Measurements from ENCODE around the gene OR9A2. TPM values are rescaled to one million over a fixed set of nuclear protein-coding genes. Genes with fewer than 3 reads are reported as not detected.

The OR9A2 gene
- polyA plus RNA-seq, 3 donors = not detected

GRCh38 chr7:142998966-142999365, 28.0 kb downstream of the OR9A2 start:
- intact Hi-C loops (cut with micrococcal nuclease) = no loop called here
- no CpG with 5 or more reads among the region's 6 CpGs for WGBS (ENCODE audit: insufficient coverage)
- H3K4me3 Mint-ChIP-seq = no peak overlapping the region

GRCh38 chr7:142997456-142997989, 29.4 kb downstream of the OR9A2 start:
- no peaks in the 10 kb centered on the region for H3K36me3 ChIP-seq (replicated peaks in 1 of 2; ENCODE audit: control insufficient read depth in 1 of 2, insufficient read depth in 2 of 2, low read length in 2 of 2)
- no peak overlapping the region for H3K27ac ChIP-seq (ENCODE audit: low read depth in 1 of 2, low read length in 2 of 2)
- intact Hi-C loops (cut with micrococcal nuclease) = no loop called here
- H3K4me2 ChIP-seq (replicated peaks; ENCODE audit: extremely low read depth, low read length, poor library complexity, severe bottlenecking) = no peak overlapping the region
- H3K79me2 ChIP-seq (ENCODE audit: insufficient read depth, low read length) = no peaks in the 10 kb centered on the region
- Mint-ChIP-seq H3K27me3 (ENCODE audit: low read depth in 3 of 3) (peaks cover 2 to 6% (median 2%) of the 10 kb centered on the region in 3 donors), H3K9me3 (peaks cover 0 to 12% (median 3%) of the 10 kb centered on the region in 7 donors), H3K4me3 (no peak overlapping the region), H3K27ac (peak overlapping the region in 1 of 7 donors; percentile 40), H3K4me1 (no peaks in the 10 kb centered on the region), H3K36me3 (no peaks in the 10 kb centered on the region)
- H3K9me3 ChIP-seq (replicated peaks in 1 of 2; ENCODE audit: control insufficient read depth in 1 of 2, insufficient read depth in 1 of 2, low read length in 2 of 2) = no peaks in the 10 kb centered on the region
- H3K4me1 ChIP-seq (ENCODE audit: control insufficient read depth in 1 of 2, insufficient read depth in 2 of 2, low read length in 2 of 2) = no peaks in the 10 kb centered on the region
- H3K9ac ChIP-seq (ENCODE audit: insufficient read depth, low read length, poor library complexity, severe bottlenecking) = no peak overlapping the region
- no peak for DNase-seq
- H3K27me3 ChIP-seq (ENCODE audit: control insufficient read depth in 2 of 2, insufficient read depth in 2 of 2, low read length in 2 of 2) = no peaks in the 10 kb centered on the region
- no peak overlapping the region for H2AFZ ChIP-seq (ENCODE audit: insufficient read depth, low read depth, low read length, poor library complexity, severe bottlenecking)
- WGBS (ENCODE audit: insufficient coverage) = 60% methylated on average over 1 of the region's 4 CpGs
- H4K20me1 ChIP-seq (ENCODE audit: insufficient read depth, low read length) = no peaks in the 10 kb centered on the region
- no peak for TF ChIP-seq CTCF (IDR thresholded peaks at IDR 0.05)
- H3K4me3 ChIP-seq (replicated peaks in 1 of 3; ENCODE audit: low read depth in 2 of 3, low read length in 3 of 3) = no peak overlapping the region

More at GRCh38 chr7:142998966-142999365, 28.0 kb downstream of the OR9A2 start:
- no peak overlapping the region for H2AFZ ChIP-seq (ENCODE audit: insufficient read depth, low read depth, low read length, poor library complexity, severe bottlenecking)
- H3K9me3 ChIP-seq (replicated peaks in 1 of 2; ENCODE audit: control insufficient read depth in 1 of 2, insufficient read depth in 1 of 2, low read length in 2 of 2) = no peaks in the 10 kb centered on the region
- Mint-ChIP-seq H3K36me3 (no peaks in the 10 kb centered on the region), H3K27me3 (ENCODE audit: low read depth in 3 of 3) (peaks cover 2 to 8% (median 2%) of the 10 kb centered on the region in 3 donors), H3K9me3 (peaks cover 0 to 8% (median 2%) of the 10 kb centered on the region in 7 donors), H3K4me1 (peaks cover 6% of the 10 kb centered on the region), H3K27ac (peak overlapping the region in 1 of 7 donors; percentile 55)
- no peaks in the 10 kb centered on the region for H4K20me1 ChIP-seq (ENCODE audit: insufficient read depth, low read length)
- no peak overlapping the region for H3K4me3 ChIP-seq (replicated peaks in 1 of 3; ENCODE audit: low read depth in 2 of 3, low read length in 3 of 3)
- H3K4me1 ChIP-seq (ENCODE audit: control insufficient read depth in 1 of 2, insufficient read depth in 2 of 2, low read length in 2 of 2) = peaks cover 0 to 2% of the 10 kb centered on the region in 2 donors
- H3K36me3 ChIP-seq (replicated peaks in 1 of 2; ENCODE audit: control insufficient read depth in 1 of 2, insufficient read depth in 2 of 2, low read length in 2 of 2) = no peaks in the 10 kb centered on the region
- no peak for DNase-seq
- no peaks in the 10 kb centered on the region for H3K79me2 ChIP-seq (ENCODE audit: insufficient read depth, low read length)
- no peak overlapping the region for H3K27ac ChIP-seq (ENCODE audit: low read depth in 1 of 2, low read length in 2 of 2)
- H3K4me2 ChIP-seq (replicated peaks; ENCODE audit: extremely low read depth, low read length, poor library complexity, severe bottlenecking) = no peak overlapping the region
- no peak overlapping the region for H3K9ac ChIP-seq (ENCODE audit: insufficient read depth, low read length, poor library complexity, severe bottlenecking)
- no peaks in the 10 kb centered on the region for H3K27me3 ChIP-seq (ENCODE audit: control insufficient read depth in 2 of 2, insufficient read depth in 2 of 2, low read length in 2 of 2)
- no peak for TF ChIP-seq CTCF (IDR thresholded peaks at IDR 0.05)

All from CD14-positive monocyte (primary cell).